ENCODE results near the gene MAPK14.
"Not testable (repeated sequence)": the region's sequence is repeated elsewhere in the genome, so short reads cannot be mapped to it uniquely, and the experiment has no call there.

MAPK14 gene

DNA sequence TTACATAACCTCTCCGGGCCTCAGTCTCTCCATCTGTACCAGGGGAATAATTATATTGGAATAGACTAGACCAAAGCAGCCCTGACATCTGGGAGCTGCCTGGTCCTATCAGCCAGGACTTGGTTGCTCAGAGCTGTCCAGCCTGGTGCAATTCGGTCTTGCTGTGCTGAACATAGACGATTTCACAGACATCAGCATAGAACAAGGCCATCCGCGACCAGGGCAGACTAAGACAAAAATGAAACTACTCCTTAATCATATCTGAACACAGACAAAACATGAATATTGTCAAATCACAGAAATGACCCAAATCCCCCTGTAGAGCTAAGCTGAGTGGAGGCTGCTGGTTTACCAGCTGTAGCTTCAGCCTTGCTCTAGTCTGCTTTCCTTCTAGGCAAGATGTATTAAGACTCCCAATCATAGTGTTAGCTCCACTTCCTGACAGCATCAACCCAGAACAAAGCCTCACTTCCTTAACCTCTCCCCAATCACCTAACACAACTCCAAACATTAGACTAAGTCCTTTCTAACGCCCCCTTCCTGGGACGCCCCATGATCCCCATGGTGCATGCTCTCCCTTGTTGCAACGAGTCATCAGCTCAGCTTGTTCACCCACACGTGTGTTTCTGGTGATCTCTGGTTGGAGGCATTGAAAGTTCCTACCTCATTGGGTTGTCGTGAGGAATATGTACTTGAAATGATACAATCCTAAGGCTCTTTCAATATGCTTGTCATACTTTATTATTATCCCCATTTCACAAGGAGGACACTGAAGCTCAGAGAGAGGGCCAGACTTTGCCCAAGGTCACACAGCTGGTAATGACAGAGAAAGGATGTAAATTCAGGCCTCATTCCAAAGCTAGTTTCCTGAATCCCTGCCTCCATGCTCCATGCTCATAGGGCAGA lies 99.2 kb downstream of the MAPK14 start:
- peak; percentile 16 for DNase-seq (ENCODE audit: low read depth)
- H3K4me3 ChIP-seq (ENCODE audit: low read length) = no peak overlapping the region
- TF ChIP-seq, protein P1, sequence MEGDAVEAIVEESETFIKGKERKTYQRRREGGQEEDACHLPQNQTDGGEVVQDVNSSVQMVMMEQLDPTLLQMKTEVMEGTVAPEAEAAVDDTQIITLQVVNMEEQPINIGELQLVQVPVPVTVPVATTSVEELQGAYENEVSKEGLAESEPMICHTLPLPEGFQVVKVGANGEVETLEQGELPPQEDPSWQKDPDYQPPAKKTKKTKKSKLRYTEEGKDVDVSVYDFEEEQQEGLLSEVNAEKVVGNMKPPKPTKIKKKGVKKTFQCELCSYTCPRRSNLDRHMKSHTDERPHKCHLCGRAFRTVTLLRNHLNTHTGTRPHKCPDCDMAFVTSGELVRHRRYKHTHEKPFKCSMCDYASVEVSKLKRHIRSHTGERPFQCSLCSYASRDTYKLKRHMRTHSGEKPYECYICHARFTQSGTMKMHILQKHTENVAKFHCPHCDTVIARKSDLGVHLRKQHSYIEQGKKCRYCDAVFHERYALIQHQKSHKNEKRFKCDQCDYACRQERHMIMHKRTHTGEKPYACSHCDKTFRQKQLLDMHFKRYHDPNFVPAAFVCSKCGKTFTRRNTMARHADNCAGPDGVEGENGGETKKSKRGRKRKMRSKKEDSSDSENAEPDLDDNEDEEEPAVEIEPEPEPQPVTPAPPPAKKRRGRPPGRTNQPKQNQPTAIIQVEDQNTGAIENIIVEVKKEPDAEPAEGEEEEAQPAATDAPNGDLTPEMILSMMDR (conservative IDR thresholded peaks at IDR 0.05; ENCODE audit: low read length) = no peak

DNA sequence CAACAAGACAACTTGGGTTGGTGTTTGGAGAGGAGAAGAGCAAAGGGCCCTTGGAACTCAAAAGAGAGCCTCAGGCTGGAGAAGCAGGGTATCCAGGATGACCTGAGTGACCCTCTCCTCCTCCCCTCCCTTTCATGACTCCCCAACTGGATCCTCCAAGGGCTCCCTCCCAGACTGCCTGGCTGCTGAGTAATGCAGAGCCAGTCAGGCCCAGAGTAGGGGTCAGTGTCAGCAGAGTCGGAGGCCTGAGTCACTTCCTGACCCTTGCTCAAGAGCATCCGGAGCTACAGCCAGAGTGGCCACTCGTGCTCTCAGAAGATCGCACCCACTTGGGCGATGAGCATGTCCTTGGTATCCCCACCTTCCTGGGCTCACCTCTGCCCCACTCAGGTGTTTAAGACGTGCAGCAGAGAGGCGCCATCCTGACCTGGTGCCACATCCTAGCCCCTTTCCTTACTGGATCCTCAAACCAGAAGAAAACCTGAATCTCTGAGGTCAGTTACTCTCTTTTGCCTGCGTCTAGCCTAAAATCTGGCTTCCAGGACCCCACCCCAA lies 99.9 kb downstream of the MAPK14 start:
- H3K4me3 ChIP-seq (ENCODE audit: low read length) = no peak overlapping the region
- TF ChIP-seq, protein P1 (conservative IDR thresholded peaks at IDR 0.05; ENCODE audit: low read length) = no peak
- peak; percentile 79 for DNase-seq (ENCODE audit: low read depth)

- DNase-seq (ENCODE audit: low read depth) = no peak
- H3K4me3 ChIP-seq (ENCODE audit: low read length) = no peak overlapping the region
- TF ChIP-seq, protein P1 (conservative IDR thresholded peaks at IDR 0.05; ENCODE audit: low read length) = no peak
These were observed 100.5 kb downstream of the MAPK14 start for GRCh38 chr6:36128073-36128472.

DNA sequence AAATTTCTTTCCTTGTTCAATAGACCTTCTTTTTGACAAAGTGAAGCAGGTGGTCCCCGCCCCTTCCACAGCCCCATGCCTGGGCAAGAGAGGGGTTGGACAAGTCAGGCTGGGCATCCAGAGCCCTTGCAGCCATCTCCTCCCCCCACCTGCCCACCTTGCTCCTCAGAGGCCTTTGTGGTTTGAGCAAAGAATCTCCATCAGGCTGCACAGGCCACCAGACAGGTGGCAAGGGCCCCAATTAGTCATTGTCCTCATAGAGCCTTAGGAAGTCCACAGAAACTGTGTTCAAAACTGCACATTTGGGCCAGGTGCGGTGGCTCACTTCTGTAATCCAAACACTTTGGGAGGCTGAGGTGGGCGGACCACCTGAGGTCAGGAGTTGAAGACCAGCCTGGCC lies 101.2 kb downstream of the MAPK14 start:
- H3K4me3 ChIP-seq (ENCODE audit: low read length) = no peak overlapping the region
- TF ChIP-seq, protein P1 (conservative IDR thresholded peaks at IDR 0.05; ENCODE audit: low read length) = no peak
- DNase-seq (ENCODE audit: low read depth) = no peak

GRCh38 chr6:36129334-36129733 lies 101.7 kb downstream of the MAPK14 start:
- not testable (repeated sequence) for H3K4me3 ChIP-seq (ENCODE audit: low read length); DNase-seq (ENCODE audit: low read depth)

GRCh38 chr6:36129941-36130666 lies 102.5 kb downstream of the MAPK14 start, which contains the start of gene MAPK13:
Gene MAPK13 (plus strand): TSS chr6:36130513. CDS start chr6:36130583, 70 bp downstream.
- TF ChIP-seq, protein P1 (conservative IDR thresholded peaks at IDR 0.05; ENCODE audit: low read length) = no peak
- no peak within 1 kb of the TSS; the same call in 1 of the 2 replicates for H3K4me3 ChIP-seq (ENCODE audit: low read length)
- no peak for DNase-seq (ENCODE audit: low read depth)
